OCI-LY1 (cell line): ENCODE data around the gene PCSK5.

Source experiments
- H2AFZ ChIP-seq: fragments of 200-600 bp; sonication (generic), shearing (Covaris generic); 2 replicates; pipeline ENCODE4 v1.6.0; 2014; ENCODE audit warnings: antibody characterized with exemption, mild to moderate bottlenecking, low read length
- H3F3A ChIP-seq: fragments of 200-600 bp; sonication (generic), shearing (Covaris generic); 2 replicates; pipeline ENCODE4 v1.6.0; 2014; ENCODE audit warnings: mild to moderate bottlenecking, antibody characterized with exemption, low read length, moderate library complexity; ENCODE audit not compliant: insufficient read depth
- H3K27ac ChIP-seq: fragments of 200-600 bp; sonication (generic); 2 replicates; pipeline ENCODE4 v1.5.1; 2014; ENCODE audit warnings: low read length, mixed run types, mild to moderate bottlenecking, low read depth; ENCODE audit not compliant: poor library complexity, severe bottlenecking
- H3K27me3 ChIP-seq: fragments of 200-600 bp; sonication (generic); 2 replicates; pipeline ENCODE4 v1.6.0; 2014; ENCODE audit warnings: antibody characterized with exemption, mild to moderate bottlenecking, low read length, moderate library complexity; ENCODE audit not compliant: insufficient read depth
- H3K36me3 ChIP-seq: fragments of 200-600 bp; sonication (generic); 2 replicates; pipeline ENCODE4 v1.6.1; 2014; ENCODE audit warnings: mild to moderate bottlenecking, antibody characterized with exemption, low read length, moderate library complexity, mixed read lengths; ENCODE audit not compliant: insufficient read depth
- H3K4me1 ChIP-seq: fragments of 200-600 bp; sonication (generic); 2 replicates; pipeline ENCODE4 v1.5.1; 2014; ENCODE audit warnings: mild to moderate bottlenecking, low read length, moderate library complexity; ENCODE audit not compliant: insufficient read depth, severe bottlenecking
- H3K4me2 ChIP-seq: fragments of 200-600 bp; sonication (generic), shearing (Covaris generic); 2 replicates; pipeline ENCODE4 v1.6.1; 2014; ENCODE audit warnings: low read length
- H3K4me3 ChIP-seq: fragments of 200-600 bp; sonication (generic); 2 replicates; pipeline ENCODE4 v1.5.1; 2014; ENCODE audit warnings: low read length, low read depth, mild to moderate bottlenecking, mixed read lengths; ENCODE audit not compliant: poor library complexity, severe bottlenecking
- H3K79me2 ChIP-seq: fragments of 200-600 bp; shearing (Covaris generic); 2 replicates; pipeline ENCODE4 v1.6.1; 2016; ENCODE audit warnings: mixed run types, low read length, mixed read lengths; ENCODE audit not compliant: insufficient read depth
- H3K9ac ChIP-seq: fragments of 200-600 bp; sonication (generic), shearing (Covaris generic); 2 replicates; pipeline ENCODE4 v1.6.1; 2014; ENCODE audit warnings: mild to moderate bottlenecking, low read length, mixed read lengths
- H3K9me2 ChIP-seq: fragments of 200-600 bp; sonication (generic), shearing (Covaris generic); 2 replicates; pipeline ENCODE4 v1.6.1; 2014; ENCODE audit warnings: low read depth, mild to moderate bottlenecking, low read length, mixed read lengths
- H3K9me3 ChIP-seq: fragments of 200-600 bp; shearing (Covaris generic); 2 replicates; pipeline ENCODE4 v1.6.1; 2014; ENCODE audit warnings: low read length, mixed read lengths
- H4K20me1 ChIP-seq: fragments of 200-600 bp; sonication (generic), shearing (Covaris generic); 2 replicates; pipeline ENCODE4 v1.6.0; 2016; ENCODE audit warnings: mild to moderate bottlenecking, low read length; ENCODE audit not compliant: insufficient read depth
- CTCF ChIP-seq: fragments of 200-600 bp; sonication (generic), shearing (Covaris generic); IDR thresholded peaks from 2 replicates; pipeline ENCODE4 v1.5.1; 2017; ENCODE audit warnings: mild to moderate bottlenecking, antibody characterized with exemption, low read length, moderate library complexity, mixed read lengths
- EZH2 ChIP-seq: fragments of 200-600 bp; sonication (generic), shearing (Covaris generic); IDR thresholded peaks from 2 replicates; pipeline ENCODE4 v1.8.0; 2017; ENCODE audit warnings: borderline replicate concordance, mixed run types, mild to moderate bottlenecking, antibody characterized with exemption, low read length, moderate library complexity, mixed read lengths

PCSK5 gene

GRCh38 chr9:76153339-76153738 is 262.9 kb downstream of the PCSK5 start:
- Histone ChIP-seq H3K9me3 (no peaks in the 10 kb centered on the region), H3K4me3 (no peak overlapping the region), H3K36me3 (no peaks in the 10 kb centered on the region), H3K9me2 (no peaks in the 10 kb centered on the region), H3K4me2 (no peak overlapping the region), H3K27me3 (no peaks in the 10 kb centered on the region), H3F3A (no peaks in the 10 kb centered on the region), H4K20me1 (no peaks in the 10 kb centered on the region), H3K27ac (no peak overlapping the region), H3K79me2 (no peaks in the 10 kb centered on the region), H3K4me1 (no peaks in the 10 kb centered on the region), H2AFZ (no peak overlapping the region), H3K9ac (no peak overlapping the region)
- TF ChIP-seq EZH2 (no peak), CTCF (no peak)

GRCh38 chr9:76153902-76154629 is 263.6 kb downstream of the PCSK5 start:
- Histone ChIP-seq H3K4me1 (no peaks in the 10 kb centered on the region), H3F3A (no peaks in the 10 kb centered on the region), H3K27ac (no peak overlapping the region), H3K9me2 (no peaks in the 10 kb centered on the region), H3K79me2 (no peaks in the 10 kb centered on the region), H4K20me1 (no peaks in the 10 kb centered on the region), H2AFZ (no peak overlapping the region), H3K4me2 (no peak overlapping the region), H3K27me3 (no peaks in the 10 kb centered on the region), H3K9me3 (no peaks in the 10 kb centered on the region), H3K36me3 (no peaks in the 10 kb centered on the region), H3K4me3 (no peak overlapping the region), H3K9ac (no peak overlapping the region)
- no peak for TF ChIP-seq EZH2
- TF ChIP-seq CTCF: no peak

GRCh38 chr9:76155361-76155760 is 264.9 kb downstream of the PCSK5 start:
- no peak overlapping the region for H2AFZ ChIP-seq
- H3K79me2 ChIP-seq: no peaks in the 10 kb centered on the region
- no peaks in the 10 kb centered on the region for H3F3A ChIP-seq
- no peak for TF ChIP-seq EZH2
- TF ChIP-seq CTCF: no peak
- no peaks in the 10 kb centered on the region for H4K20me1 ChIP-seq
- H3K4me3 ChIP-seq: no peak overlapping the region
- no peak overlapping the region for H3K4me2 ChIP-seq
- H3K4me1 ChIP-seq: no peaks in the 10 kb centered on the region
- H3K9me3 ChIP-seq: no peaks in the 10 kb centered on the region
- no peaks in the 10 kb centered on the region for H3K9me2 ChIP-seq
- H3K36me3 ChIP-seq: no peaks in the 10 kb centered on the region
- H3K9ac ChIP-seq: no peak overlapping the region
- no peaks in the 10 kb centered on the region for H3K27me3 ChIP-seq
- no peak overlapping the region for H3K27ac ChIP-seq
